ENCODE results near the gene VAV3. TPM values are rescaled to one million over a fixed set of nuclear protein-coding genes. Genes with fewer than 3 reads are reported as not detected.

The VAV3 gene
- total RNA-seq, 1 experiment from 2014 or later, result 10.0 TPM

- Mint-ChIP-seq H3K4me1 (no peaks in the 10 kb centered on the region), H3K9me3 (0 out of 2 replicates have a peak, but pooled peaks cover 5% of the 10 kb centered on the region), H3K4me3 (no peak overlapping the region), H3K27me3 (ENCODE audit: low read depth) (no peaks in the 10 kb centered on the region), H3K27ac (no peak overlapping the region), H3K36me3 (no peaks in the 10 kb centered on the region)
- ATAC-seq (no peak), DNase-seq (ENCODE audit: low spot score) (no peak)
- ChIA-PET CTCF (no interaction called here), POLR2A (no interaction called here)
- TF ChIP-seq SMAD3 (CRISPR knock-in tag; IDR thresholded peaks at IDR 0.05; ENCODE audit: borderline replicate concordance), result no peak
- no peak for TF ChIP-seq CBFB (CRISPR knock-in tag; IDR thresholded peaks at IDR 0.05; ENCODE audit: low read depth)
- TF ChIP-seq OVOL2 (CRISPR knock-in tag; IDR thresholded peaks at IDR 0.05; ENCODE audit: borderline replicate concordance), result no peak
- no peak for TF ChIP-seq AR (CRISPR knock-in tag; IDR thresholded peaks at IDR 0.05)
- no peak for TF ChIP-seq CREM (CRISPR knock-in tag; IDR thresholded peaks at IDR 0.05)
- no peak for TF ChIP-seq SOX15 (CRISPR knock-in tag; IDR thresholded peaks at IDR 0.05)
- TF ChIP-seq ZBTB43 (CRISPR knock-in tag; IDR thresholded peaks at IDR 0.05), result no peak
- TF ChIP-seq E2F5 (CRISPR knock-in tag; IDR thresholded peaks at IDR 0.05), result no peak
- TF ChIP-seq ATF6 (CRISPR knock-in tag; IDR thresholded peaks at IDR 0.05), result no peak
- TF ChIP-seq FOXP1 (CRISPR knock-in tag; IDR thresholded peaks at IDR 0.05; ENCODE audit: borderline replicate concordance), result no peak
- no peak for TF ChIP-seq HMGXB4 (CRISPR knock-in tag; IDR thresholded peaks at IDR 0.05)
- TF ChIP-seq ZNF281 (CRISPR knock-in tag; IDR thresholded peaks at IDR 0.05), result no peak
- no peak for TF ChIP-seq GTF2I (CRISPR knock-in tag; conservative IDR thresholded peaks at IDR 0.05)
- TF ChIP-seq E2F4 (CRISPR knock-in tag; IDR thresholded peaks at IDR 0.05; ENCODE audit: borderline replicate concordance, low read depth), result no peak
- TF ChIP-seq HMGA2 (CRISPR knock-in tag; IDR thresholded peaks at IDR 0.05), result no peak
- TF ChIP-seq USF2 (CRISPR knock-in tag; IDR thresholded peaks at IDR 0.05), result no peak
- TF ChIP-seq ARID4B (CRISPR knock-in tag; IDR thresholded peaks at IDR 0.05; ENCODE audit: borderline replicate concordance), result no peak
- no peak for TF ChIP-seq ZNF317 (CRISPR knock-in tag; IDR thresholded peaks at IDR 0.05; ENCODE audit: borderline replicate concordance, low read depth)
- TF ChIP-seq NFE2L1 (CRISPR knock-in tag; IDR thresholded peaks at IDR 0.05), result no peak
These were observed 412.2 kb downstream of the VAV3 start for GRCh38 chr1:107552781-107553180.

Measured in WTC11 (cell line).